GM10248 (cell line): ENCODE measurements around the gene SCGB3A1.

Source experiments
- CTCF ChIA-PET: fragments of 300-600 bp; sonication (Branson Sonifier 250); formaldehyde crosslinking; extraction: SDS; loops from one replicate; lab custom pipeline; 2021; ENCODE audit warnings: antibody characterized with exemption; lab: Yijun Ruan, JAX
- POLR2A ChIA-PET: fragments of 350-650 bp; sonication (Branson Sonifier 250); formaldehyde crosslinking; extraction: SDS; loops from one replicate; lab custom pipeline; 2020; ENCODE audit warnings: antibody characterized with exemption; lab: Yijun Ruan, JAX
- DNase-seq: peaks from one replicate; pipeline ENCODE4 v3.0.0; 2012; ENCODE audit errors: extremely low spot score
- TF ChIP-seq, protein P1 (sequence below): IDR thresholded peaks from 2 replicates; pipeline ENCODE4 v1.5.1; 2012; ENCODE audit warnings: mild to moderate bottlenecking, low read depth; ENCODE audit errors: extremely low read depth, missing control alignments, control extremely low read depth

SCGB3A1 gene

DNA sequence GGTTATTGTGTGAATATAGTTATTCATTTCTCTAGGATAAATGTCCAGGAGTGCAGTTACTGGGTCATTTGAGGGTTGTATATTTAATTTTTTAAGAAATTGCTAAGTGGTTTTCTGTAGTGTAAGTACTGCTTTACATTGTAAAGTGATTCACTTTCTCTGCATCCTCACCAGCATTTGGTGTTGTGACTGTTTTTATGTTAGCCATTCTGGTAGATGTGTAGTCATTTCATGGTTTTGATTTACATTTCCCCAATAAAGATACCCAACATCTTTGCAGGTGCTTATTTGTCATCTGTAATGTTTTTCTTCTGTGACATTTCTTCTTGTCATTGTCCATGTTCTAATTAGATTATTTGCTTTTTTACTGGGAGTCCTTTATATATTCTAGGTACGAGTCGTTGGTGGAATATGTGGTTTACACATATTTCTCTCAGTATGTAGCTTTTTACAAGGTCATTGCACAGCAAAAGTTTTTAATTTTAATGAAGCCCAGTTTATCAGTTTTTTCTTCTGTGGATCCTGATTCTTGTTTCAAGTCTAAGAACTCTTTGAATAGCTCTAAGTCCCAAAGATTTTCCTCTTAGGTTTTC, 34.0 kb downstream of the SCGB3A1 start:
- CTCF ChIA-PET = interaction anchor here (0.8 kb wide), 1 partner anchor 11 kb away, joined by 3 read pairs; no protein-coding TSS in a partner anchor
- DNase-seq = no peak
- TF ChIP-seq, protein P1, sequence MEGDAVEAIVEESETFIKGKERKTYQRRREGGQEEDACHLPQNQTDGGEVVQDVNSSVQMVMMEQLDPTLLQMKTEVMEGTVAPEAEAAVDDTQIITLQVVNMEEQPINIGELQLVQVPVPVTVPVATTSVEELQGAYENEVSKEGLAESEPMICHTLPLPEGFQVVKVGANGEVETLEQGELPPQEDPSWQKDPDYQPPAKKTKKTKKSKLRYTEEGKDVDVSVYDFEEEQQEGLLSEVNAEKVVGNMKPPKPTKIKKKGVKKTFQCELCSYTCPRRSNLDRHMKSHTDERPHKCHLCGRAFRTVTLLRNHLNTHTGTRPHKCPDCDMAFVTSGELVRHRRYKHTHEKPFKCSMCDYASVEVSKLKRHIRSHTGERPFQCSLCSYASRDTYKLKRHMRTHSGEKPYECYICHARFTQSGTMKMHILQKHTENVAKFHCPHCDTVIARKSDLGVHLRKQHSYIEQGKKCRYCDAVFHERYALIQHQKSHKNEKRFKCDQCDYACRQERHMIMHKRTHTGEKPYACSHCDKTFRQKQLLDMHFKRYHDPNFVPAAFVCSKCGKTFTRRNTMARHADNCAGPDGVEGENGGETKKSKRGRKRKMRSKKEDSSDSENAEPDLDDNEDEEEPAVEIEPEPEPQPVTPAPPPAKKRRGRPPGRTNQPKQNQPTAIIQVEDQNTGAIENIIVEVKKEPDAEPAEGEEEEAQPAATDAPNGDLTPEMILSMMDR = no peak
- POLR2A ChIA-PET = no interaction called here

DNA sequence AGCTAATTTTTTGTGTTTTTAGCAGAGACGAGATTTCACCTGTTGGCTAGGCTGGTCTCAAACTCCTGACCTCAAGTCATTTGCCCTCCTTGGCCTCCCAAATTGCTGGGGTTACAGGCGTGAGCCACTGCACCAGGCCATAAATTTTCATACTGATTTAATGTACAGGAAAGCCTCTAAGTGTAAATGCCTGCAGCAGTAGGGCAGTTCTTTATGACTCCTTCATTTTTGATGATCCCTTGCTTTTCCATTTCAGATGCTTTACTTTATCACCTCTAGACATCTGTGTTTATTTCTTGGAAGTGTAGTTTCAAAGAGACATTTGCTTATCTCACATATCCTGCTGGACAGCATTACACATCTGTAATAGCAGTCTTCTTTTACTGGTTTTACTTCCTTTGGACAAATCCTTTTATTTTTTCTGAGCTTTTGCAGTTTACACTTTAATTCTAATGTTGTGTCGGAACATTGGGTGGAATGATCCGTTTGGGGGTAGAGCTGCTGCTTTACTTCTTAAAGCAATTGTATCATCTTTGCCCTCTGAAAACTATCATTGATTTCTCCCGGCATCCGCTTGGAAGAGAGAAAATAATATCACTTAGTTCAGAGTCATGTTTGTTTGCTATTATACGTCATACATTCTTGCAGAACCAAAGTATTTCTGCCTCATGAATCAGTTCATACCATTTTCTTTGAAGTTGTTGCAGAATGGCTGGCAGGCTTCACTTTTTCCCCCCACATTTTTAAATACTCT, 36.0 kb downstream of the SCGB3A1 start:
- POLR2A ChIA-PET = no interaction called here
- CTCF ChIA-PET = interaction anchor here (2.7 kb wide), 1 partner anchor 11 kb away, joined by 9 read pairs; no protein-coding TSS in a partner anchor
- TF ChIP-seq, protein P1 = no peak
- no peak for DNase-seq

DNA sequence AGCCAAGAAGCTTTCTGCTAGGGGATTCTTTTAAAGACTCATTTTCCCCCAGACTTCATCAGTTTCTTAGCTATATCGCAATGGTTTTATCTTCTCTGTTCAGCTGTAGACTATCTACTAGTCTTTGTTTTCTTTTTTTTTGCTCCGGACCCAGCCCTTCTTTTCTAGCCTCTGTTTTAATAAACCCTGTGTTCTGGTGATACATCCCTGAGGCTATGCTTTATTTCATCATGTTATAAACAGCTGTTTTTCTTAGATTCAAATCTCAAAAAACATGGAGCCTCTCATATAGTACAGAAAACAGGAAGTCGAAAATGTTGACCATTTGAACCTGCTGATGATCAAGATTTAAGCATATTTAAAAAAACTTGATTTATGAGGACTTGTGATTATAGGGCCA, 37.8 kb downstream of the SCGB3A1 start:
- ChIA-PET CTCF (interaction anchor here (1.0 to 2.7 kb wide), 4 partner anchors 9 to 82 kb away, joined by 3 to 9 read pairs (median 4); no protein-coding TSS in a partner anchor), POLR2A (no interaction called here)
- no peak for DNase-seq
- TF ChIP-seq, protein P1 = no peak

DNA sequence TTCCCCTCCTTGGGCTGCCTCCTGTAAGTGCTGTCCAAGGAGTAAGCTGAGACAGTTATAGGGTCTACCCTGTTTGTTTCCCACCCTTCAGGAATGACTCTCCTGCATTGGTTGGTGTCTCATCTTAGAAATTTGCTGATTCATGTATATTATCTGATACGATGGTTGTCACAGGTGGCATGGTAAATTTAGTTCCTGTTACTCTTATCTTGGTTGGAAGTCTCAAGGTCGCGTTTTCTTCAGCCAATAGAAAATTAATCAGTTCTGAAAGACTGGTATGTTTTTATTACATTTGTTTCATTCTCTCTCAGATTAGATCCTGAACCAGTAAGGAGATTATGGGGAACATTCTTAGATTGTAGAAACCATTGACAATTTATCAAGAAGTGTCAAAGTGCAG, 42.7 kb downstream of the SCGB3A1 start:
- ChIA-PET CTCF (no interaction called here), POLR2A (no interaction called here)
- DNase-seq = no peak
- TF ChIP-seq, protein P1 = no peak

DNA sequence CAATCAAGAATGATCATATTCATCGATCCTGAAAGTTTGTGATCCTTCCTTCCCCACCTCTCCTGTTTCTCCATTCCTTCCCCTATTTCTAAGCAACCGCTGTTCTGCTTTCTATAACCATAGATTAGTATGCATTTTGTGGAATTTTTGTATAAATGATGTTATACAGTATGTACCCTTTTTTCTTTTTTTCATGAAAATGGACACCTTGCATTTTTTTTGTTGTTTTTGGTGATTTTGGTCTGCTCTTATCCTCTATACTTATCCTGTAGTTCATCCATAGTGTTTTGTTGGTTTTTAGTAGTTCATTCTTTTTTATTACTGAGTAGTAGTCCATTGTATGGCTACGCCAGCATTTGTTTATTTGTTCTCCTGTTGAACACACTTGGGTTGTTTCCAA, 46.1 kb downstream of the SCGB3A1 start:
- ChIA-PET CTCF (interaction anchor here (0.8 to 2.4 kb wide), 2 partner anchors 9 to 12 kb away, joined by 3 to 9 read pairs; no protein-coding TSS in a partner anchor), POLR2A (no interaction called here)
- DNase-seq = no peak
- TF ChIP-seq, protein P1 = no peak

DNA sequence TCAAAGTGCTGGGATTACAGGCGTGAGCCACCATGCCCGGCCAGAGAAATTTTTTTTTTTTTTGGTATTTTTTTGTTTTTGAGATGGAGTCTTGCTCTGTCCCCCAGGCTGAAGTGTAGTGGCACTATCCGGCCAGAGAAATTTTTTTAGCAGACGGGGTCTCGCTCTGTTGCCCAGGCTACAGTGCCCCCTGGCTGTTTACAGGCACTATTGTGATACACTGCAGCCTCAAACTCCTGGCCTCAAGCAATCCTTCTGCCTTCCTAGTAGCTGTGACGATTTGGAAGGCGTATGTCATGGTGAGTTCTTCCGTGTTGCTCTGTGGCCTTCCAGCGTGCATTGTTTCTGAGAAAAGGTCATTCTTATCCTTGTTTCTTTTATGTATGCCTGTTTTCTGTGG, 49.6 kb downstream of the SCGB3A1 start:
- CTCF ChIA-PET = interaction anchor here (1.1 kb wide), 1 partner anchor 8 kb away, joined by 3 read pairs; no protein-coding TSS in a partner anchor
- TF ChIP-seq, protein P1 = no peak
- POLR2A ChIA-PET = no interaction called here

More for the DNA sequence above, 49.6 kb downstream of the SCGB3A1 start:
- no peak for DNase-seq
